Measurements from ENCODE around the gene CHN2.

Gene CHN2

DNA sequence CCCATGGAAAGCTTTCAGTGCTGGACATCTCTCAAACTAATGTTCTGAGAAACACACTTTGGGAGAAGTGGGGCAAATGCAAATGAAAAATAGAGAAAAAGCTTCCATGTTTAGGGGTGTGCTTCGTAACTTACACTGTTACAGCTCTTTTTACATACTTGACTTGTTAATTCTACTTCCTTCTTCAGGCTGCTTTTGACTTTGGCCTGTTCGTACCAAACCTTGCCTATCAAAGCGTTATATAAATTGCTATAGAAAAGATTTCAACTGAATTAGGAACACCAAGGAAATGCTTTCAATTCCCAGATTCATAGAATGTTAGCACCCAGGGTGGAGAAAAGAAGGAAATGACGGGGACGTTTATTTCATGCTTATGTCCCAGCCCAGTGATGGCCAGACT, 228.3 kb downstream of the CHN2 start:
- no peak for DNase-seq (ENCODE audit: low read depth)
- no peak for TF ChIP-seq CTCF (IDR thresholded peaks at IDR 0.05; ENCODE audit: control insufficient read depth, extremely low read depth, insufficient read depth)
- no peak overlapping the region for H3K4me3 ChIP-seq (ENCODE audit: low read depth, low read length)

GRCh38 chr7:29424295-29424983, 229.9 kb downstream of the CHN2 start:
- no peak overlapping the region for H3K4me3 ChIP-seq (ENCODE audit: low read depth, low read length)
- no peak for TF ChIP-seq CTCF (IDR thresholded peaks at IDR 0.05; ENCODE audit: control insufficient read depth, extremely low read depth, insufficient read depth)
- DNase-seq (ENCODE audit: low read depth), result no peak

DNA sequence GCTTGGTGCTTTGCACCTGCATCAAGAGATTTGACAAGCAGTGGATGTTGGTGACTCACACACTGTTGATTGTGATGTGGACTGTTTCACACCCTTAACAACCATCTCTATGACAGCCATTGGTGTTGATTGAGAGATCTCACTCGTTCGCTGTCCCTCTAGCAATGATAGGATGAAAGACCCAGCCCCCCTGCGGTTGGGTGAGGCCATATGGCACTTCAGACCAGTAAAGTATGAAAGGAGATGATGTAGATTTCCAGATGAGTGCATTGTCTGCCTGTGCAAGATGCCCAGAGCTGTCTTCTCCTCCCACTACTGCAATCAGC, 230.4 kb downstream of the CHN2 start:
- TF ChIP-seq CTCF (IDR thresholded peaks at IDR 0.05; ENCODE audit: control insufficient read depth, extremely low read depth, insufficient read depth), result no peak
- no peak for DNase-seq (ENCODE audit: low read depth)

GRCh38 chr7:29426587-29426986, 232.0 kb downstream of the CHN2 start:
- TF ChIP-seq CTCF (IDR thresholded peaks at IDR 0.05; ENCODE audit: control insufficient read depth, extremely low read depth, insufficient read depth), result no peak
- H3K4me3 ChIP-seq (ENCODE audit: low read depth, low read length), result no peak overlapping the region
- DNase-seq (ENCODE audit: low read depth), result no peak

More for the DNA sequence above, 230.4 kb downstream of the CHN2 start:
- no peak overlapping the region for H3K4me3 ChIP-seq (ENCODE audit: low read depth, low read length)

GRCh38 chr7:29429401-29429800, 234.8 kb downstream of the CHN2 start:
- no peak overlapping the region for H3K4me3 ChIP-seq (ENCODE audit: low read depth, low read length)
- TF ChIP-seq CTCF (IDR thresholded peaks at IDR 0.05; ENCODE audit: control insufficient read depth, extremely low read depth, insufficient read depth), result no peak
- no peak for DNase-seq (ENCODE audit: low read depth)

DNA sequence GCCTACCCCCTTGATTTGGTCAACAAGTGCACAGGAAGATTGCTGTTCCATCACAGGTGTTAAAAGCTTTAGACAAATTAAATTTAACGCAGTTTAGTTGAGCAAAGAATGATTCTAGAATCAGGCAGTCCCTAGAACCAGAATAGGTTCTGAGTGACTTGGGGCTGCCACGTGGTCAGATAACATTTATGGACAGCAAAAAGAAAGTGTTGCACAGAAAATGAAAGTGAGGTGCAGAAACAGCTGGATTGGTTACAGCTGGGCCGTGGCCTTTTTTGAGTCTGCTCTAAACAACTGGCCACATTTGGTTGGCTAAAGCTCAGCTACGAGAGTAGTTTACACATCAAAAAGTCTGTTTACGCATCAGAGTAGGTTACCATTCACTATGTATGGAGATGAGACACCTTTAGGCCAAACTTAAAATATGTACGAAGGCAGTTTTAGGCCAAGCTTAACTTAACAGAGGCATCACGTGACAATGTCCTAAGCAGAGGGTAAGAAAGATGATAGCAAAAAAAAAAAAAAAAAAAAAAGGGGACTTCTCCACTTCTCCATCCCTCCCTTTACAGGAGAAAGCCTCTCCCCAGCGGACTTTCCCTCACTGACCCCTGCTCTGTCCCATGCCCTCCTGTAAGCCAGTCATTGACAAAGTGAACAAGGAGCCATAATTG, 235.8 kb downstream of the CHN2 start:
- no peak overlapping the region for H3K4me3 ChIP-seq (ENCODE audit: low read depth, low read length)
- DNase-seq (ENCODE audit: low read depth), result no peak
- no peak for TF ChIP-seq CTCF (IDR thresholded peaks at IDR 0.05; ENCODE audit: control insufficient read depth, extremely low read depth, insufficient read depth)

GRCh38 chr7:29431686-29432085, 237.1 kb downstream of the CHN2 start:
- no peak for TF ChIP-seq CTCF (IDR thresholded peaks at IDR 0.05; ENCODE audit: control insufficient read depth, extremely low read depth, insufficient read depth)
- no peak overlapping the region for H3K4me3 ChIP-seq (ENCODE audit: low read depth, low read length)
- DNase-seq (ENCODE audit: low read depth), result no peak

All from LNCaP clone FGC (cell line).